ENCODE data around the gene SBF2. TPM values are rescaled to one million over a fixed set of nuclear protein-coding genes. Genes with fewer than 3 reads are reported as not detected.

Gene SBF2
- total and polyA plus RNA-seq, 2 donors (not counting 1 experiment from before 2014, with no cell fraction given): 5.6 to 17.7 TPM

DNA sequence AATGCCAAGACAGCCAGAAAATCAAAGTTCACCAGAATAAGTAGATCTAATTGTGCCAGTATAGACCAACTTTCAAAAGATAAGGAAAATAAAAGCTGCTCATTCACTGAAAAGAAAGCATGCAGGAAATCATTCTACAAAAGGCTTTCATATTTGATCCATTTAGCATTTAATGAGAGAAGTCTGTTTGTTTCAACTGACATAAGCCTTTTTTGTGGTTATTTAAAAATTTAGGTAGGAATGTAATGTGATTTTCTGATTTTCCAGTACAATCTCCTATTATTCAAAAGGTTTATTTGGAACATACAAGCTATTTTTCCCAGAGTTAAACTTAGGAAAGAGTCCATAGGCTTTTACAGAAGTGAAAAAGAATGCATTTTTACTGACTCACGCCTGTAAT lies 92.7 kb downstream of the SBF2 start:
- Mint-ChIP-seq H3K27ac (no peak overlapping the region), H3K9me3 (ENCODE audit: insufficient read depth) (peaks cover 7% of the 10 kb centered on the region), H3K4me1 (no peaks in the 10 kb centered on the region), H3K4me3 (no peak overlapping the region), H3K27me3 (peaks cover 6% of the 10 kb centered on the region)
- no peaks in the 10 kb centered on the region for H3K4me1 ChIP-seq (ENCODE audit: control insufficient read depth in 2 of 2, insufficient read depth in 2 of 2, low read length in 2 of 2)
- no peak for TF ChIP-seq EZH2 (IDR thresholded peaks at IDR 0.05; ENCODE audit: borderline replicate concordance, insufficient read depth, low read depth, low read length, poor library complexity, severe bottlenecking)
- H4K20me1 ChIP-seq (ENCODE audit: control insufficient read depth, insufficient read depth, low read length, poor library complexity, severe bottlenecking): no peaks in the 10 kb centered on the region
- no CpG with 5 or more reads among the region's 1 CpG for WGBS (ENCODE audit: insufficient coverage)
- H3K4me3 ChIP-seq (ENCODE audit: control extremely low read depth in 1 of 5, extremely low read depth in 1 of 5, insufficient read depth in 1 of 5, low read depth in 2 of 5, low read length in 4 of 5): no peak overlapping the region
- peaks cover 8% of the 10 kb centered on the region for H3K79me2 ChIP-seq (ENCODE audit: control insufficient read depth, insufficient read depth, low read length)
- DNase-seq (no peak), ATAC-seq (ENCODE audit: low read depth) (no peak)
- no peak overlapping the region for H3K9ac ChIP-seq (ENCODE audit: low read length)
- ChIA-PET CTCF (interaction anchor here (1.1 kb wide), 1 partner anchor 124 kb away, joined by 3 read pairs; no protein-coding TSS in a partner anchor), POLR2A (no interaction called here)
- intact Hi-C loops (cut with micrococcal nuclease): loop anchor here (10.0 kb wide), 1 partner anchor 447 kb away; no protein-coding TSS in a partner anchor
- H3K27ac ChIP-seq (ENCODE audit: low read length in 2 of 2): no peak overlapping the region
- peaks cover 0 to 1% of the 10 kb centered on the region in 2 experiments for H3K36me3 ChIP-seq (replicated peaks in 1 of 2; ENCODE audit: control extremely low read depth in 1 of 2, control insufficient read depth in 1 of 2, extremely low read depth in 1 of 2, insufficient read depth in 2 of 2, low read length in 1 of 2)
- H3K9me3 ChIP-seq (ENCODE audit: control extremely low read depth in 1 of 3, control insufficient read depth in 2 of 3, insufficient read depth in 1 of 3, low read length in 2 of 3): peaks cover 5 to 16% (median 13%) of the 10 kb centered on the region in 3 donors
- no peak overlapping the region for H2AFZ ChIP-seq (ENCODE audit: insufficient read depth, low read depth, low read length, poor library complexity, severe bottlenecking)
- H3K4me2 ChIP-seq (replicated peaks; ENCODE audit: low read depth, low read length, poor library complexity, severe bottlenecking): no peak overlapping the region
- no peaks in the 10 kb centered on the region for H3K27me3 ChIP-seq (replicated peaks in 1 of 4; ENCODE audit: control extremely low read depth in 1 of 4, control insufficient read depth in 3 of 4, insufficient read depth in 4 of 4, low read length in 3 of 4)

DNA sequence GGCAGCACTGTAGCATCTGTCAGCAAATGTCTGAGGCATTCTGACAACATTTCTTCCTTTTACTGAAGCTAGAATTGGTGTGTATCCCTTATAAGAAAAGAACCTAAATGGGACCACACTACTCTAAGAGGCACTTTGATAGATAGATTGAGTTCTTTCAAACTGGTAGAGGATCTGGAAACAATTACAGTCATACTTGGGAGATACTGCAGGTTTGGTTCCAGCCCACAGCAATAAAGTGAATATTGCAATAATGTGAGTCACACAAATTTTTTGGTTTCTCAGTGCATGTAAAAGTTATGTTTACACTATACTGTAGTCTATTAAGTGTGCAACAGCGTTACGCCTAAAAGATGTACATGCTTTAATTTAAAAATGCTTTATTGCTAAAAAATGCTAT lies 96.9 kb downstream of the SBF2 start:
- no peak overlapping the region for H3K27ac Mint-ChIP-seq

More for the DNA sequence above, 96.9 kb downstream of the SBF2 start:
- Histone ChIP-seq H3K27me3 (replicated peaks in 1 of 4; ENCODE audit: control extremely low read depth in 1 of 4, control insufficient read depth in 3 of 4, insufficient read depth in 4 of 4, low read length in 3 of 4) (peaks cover 0 to 2% (median 0%) of the 10 kb centered on the region in 4 experiments), H3K27ac (ENCODE audit: low read length in 2 of 2) (no peak overlapping the region), H3K36me3 (replicated peaks in 1 of 2; ENCODE audit: control extremely low read depth in 1 of 2, control insufficient read depth in 1 of 2, extremely low read depth in 1 of 2, insufficient read depth in 2 of 2, low read length in 1 of 2) (peaks cover 0 to 1% of the 10 kb centered on the region in 2 experiments), H3K9ac (ENCODE audit: low read length) (no peak overlapping the region), H3K4me1 (ENCODE audit: control insufficient read depth in 2 of 2, insufficient read depth in 2 of 2, low read length in 2 of 2) (no peaks in the 10 kb centered on the region), H3K9me3 (ENCODE audit: control extremely low read depth in 1 of 3, control insufficient read depth in 2 of 3, insufficient read depth in 1 of 3, low read length in 2 of 3) (no peaks in the 10 kb centered on the region), H2AFZ (ENCODE audit: insufficient read depth, low read depth, low read length, poor library complexity, severe bottlenecking) (no peak overlapping the region), H3K4me2 (replicated peaks; ENCODE audit: low read depth, low read length, poor library complexity, severe bottlenecking) (no peak overlapping the region), H3K4me3 (ENCODE audit: control extremely low read depth in 1 of 5, extremely low read depth in 1 of 5, insufficient read depth in 1 of 5, low read depth in 2 of 5, low read length in 4 of 5) (no peak overlapping the region), H4K20me1 (ENCODE audit: control insufficient read depth, insufficient read depth, low read length, poor library complexity, severe bottlenecking) (no peaks in the 10 kb centered on the region), H3K79me2 (ENCODE audit: control insufficient read depth, insufficient read depth, low read length) (no peaks in the 10 kb centered on the region)
- no peak overlapping the region for H3K4me3 Mint-ChIP-seq
- intact Hi-C loops (cut with micrococcal nuclease): no loop called here
- TF ChIP-seq EZH2 (IDR thresholded peaks at IDR 0.05; ENCODE audit: borderline replicate concordance, insufficient read depth, low read depth, low read length, poor library complexity, severe bottlenecking): no peak
- TF ChIP-seq, protein P1, sequence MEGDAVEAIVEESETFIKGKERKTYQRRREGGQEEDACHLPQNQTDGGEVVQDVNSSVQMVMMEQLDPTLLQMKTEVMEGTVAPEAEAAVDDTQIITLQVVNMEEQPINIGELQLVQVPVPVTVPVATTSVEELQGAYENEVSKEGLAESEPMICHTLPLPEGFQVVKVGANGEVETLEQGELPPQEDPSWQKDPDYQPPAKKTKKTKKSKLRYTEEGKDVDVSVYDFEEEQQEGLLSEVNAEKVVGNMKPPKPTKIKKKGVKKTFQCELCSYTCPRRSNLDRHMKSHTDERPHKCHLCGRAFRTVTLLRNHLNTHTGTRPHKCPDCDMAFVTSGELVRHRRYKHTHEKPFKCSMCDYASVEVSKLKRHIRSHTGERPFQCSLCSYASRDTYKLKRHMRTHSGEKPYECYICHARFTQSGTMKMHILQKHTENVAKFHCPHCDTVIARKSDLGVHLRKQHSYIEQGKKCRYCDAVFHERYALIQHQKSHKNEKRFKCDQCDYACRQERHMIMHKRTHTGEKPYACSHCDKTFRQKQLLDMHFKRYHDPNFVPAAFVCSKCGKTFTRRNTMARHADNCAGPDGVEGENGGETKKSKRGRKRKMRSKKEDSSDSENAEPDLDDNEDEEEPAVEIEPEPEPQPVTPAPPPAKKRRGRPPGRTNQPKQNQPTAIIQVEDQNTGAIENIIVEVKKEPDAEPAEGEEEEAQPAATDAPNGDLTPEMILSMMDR (IDR thresholded peaks at IDR 0.05): no peak
- H3K27me3 Mint-ChIP-seq: peaks cover 6% of the 10 kb centered on the region
- H3K4me1 Mint-ChIP-seq: no peaks in the 10 kb centered on the region
- DNase-seq (no peak), ATAC-seq (ENCODE audit: low read depth) (no peak)
- H3K9me3 Mint-ChIP-seq (ENCODE audit: insufficient read depth): peaks cover 1% of the 10 kb centered on the region
- ChIA-PET CTCF (no interaction called here), POLR2A (no interaction called here)
- no CpG with 5 or more reads among the region's 2 CpGs for WGBS (ENCODE audit: insufficient coverage)

Data from B cell (primary cell).